B cell (primary cell): Measurements from ENCODE around the gene PIK3CD.

Experiments used
- CTCF ChIP-seq: fragments of 200-600 bp; IDR thresholded peaks from one replicate; pipeline ENCODE4 v1.8.0; 2022; ENCODE audit warnings: antibody characterized with exemption, mild to moderate bottlenecking
- EZH2 ChIP-seq: IDR thresholded peaks from 2 replicates; pipeline ENCODE4 v1.6.1; 2012; ENCODE audit warnings: borderline replicate concordance, low read depth, mild to moderate bottlenecking, moderate library complexity, low read length; ENCODE audit not compliant: insufficient read depth, poor library complexity, severe bottlenecking

DNA sequence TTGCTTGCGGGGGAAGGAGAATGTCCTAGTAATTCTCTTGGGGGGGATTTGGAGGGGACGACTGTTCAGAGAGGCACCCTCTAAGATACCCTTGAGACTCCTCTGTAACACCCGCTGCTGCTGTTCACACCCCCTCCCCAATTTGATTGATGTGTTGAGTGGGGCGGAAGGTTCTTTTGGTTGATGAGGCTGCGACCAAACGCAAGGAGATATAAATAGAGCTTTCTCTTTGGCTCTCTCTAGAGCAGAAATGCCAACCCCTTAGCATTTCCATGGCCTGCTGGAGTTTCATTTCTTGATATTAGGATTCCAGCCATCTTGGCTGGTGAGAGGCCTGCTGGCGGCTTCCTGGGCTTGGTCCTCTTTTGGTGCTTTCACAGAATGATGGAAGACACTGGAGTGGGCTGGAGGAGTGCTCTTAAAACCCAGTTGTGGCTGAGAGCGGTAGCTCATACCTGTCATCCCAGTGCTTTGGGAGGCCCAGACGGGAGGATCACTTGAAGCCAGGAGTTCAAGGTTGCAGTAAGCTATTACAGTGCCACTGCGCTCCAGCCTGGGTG lies 2.0 kb downstream of the PIK3CD start:
- TF ChIP-seq CTCF: no peak
- TF ChIP-seq EZH2: no peak
